ENCODE data around the gene ID2. TPM values are rescaled to one million over a fixed set of nuclear protein-coding genes. Genes with fewer than 3 reads are reported as not detected.

The ID2 gene
- total and polyA plus RNA-seq, 2 of the 13 experiments (the other 11 are each of a cell fraction or from before 2014, with no cell fraction given) = 214 to 719 TPM

DNA sequence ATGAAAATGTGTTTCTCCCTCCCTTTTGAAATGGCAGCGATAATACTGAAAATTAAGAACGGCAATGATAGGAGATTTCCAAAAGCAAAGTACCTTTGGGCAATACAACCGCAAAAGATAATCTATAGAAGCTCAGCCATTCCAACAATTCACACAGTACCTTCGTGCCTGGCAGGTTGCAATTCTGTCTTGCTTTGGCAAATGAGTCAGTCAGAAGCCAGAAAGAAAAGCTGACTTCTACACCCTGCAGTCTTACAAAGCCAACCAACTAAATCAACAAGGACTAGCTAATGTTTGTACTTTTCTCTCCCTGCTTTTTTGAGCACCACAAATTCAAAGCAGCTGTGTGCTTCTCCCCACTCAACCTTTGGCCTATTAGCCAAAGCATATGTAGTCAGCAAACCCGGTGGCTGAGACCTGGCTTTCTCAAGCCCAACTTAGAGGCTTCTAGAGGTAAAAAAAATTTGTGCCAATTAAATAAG is 25.7 kb upstream of the ID2 start (continued):
- TF ChIP-seq, protein P1, sequence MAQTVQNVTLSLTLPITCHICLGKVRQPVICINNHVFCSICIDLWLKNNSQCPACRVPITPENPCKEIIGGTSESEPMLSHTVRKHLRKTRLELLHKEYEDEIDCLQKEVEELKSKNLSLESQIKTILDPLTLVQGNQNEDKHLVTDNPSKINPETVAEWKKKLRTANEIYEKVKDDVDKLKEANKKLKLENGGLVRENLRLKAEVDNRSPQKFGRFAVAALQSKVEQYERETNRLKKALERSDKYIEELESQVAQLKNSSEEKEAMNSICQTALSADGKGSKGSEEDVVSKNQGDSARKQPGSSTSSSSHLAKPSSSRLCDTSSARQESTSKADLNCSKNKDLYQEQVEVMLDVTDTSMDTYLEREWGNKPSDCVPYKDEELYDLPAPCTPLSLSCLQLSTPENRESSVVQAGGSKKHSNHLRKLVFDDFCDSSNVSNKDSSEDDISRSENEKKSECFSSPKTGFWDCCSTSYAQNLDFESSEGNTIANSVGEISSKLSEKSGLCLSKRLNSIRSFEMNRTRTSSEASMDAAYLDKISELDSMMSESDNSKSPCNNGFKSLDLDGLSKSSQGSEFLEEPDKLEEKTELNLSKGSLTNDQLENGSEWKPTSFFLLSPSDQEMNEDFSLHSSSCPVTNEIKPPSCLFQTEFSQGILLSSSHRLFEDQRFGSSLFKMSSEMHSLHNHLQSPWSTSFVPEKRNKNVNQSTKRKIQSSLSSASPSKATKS (CRISPR knock-in tag; IDR thresholded peaks at IDR 0.05) = no peak
- TF ChIP-seq, protein P2, sequence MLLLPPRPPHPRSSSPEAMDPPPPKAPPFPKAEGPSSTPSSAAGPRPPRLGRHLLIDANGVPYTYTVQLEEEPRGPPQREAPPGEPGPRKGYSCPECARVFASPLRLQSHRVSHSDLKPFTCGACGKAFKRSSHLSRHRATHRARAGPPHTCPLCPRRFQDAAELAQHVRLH (CRISPR knock-in tag; IDR thresholded peaks at IDR 0.05; ENCODE audit: borderline replicate concordance, low read depth) = peak; percentile 57; the same call in 1 of the 2 replicates
- TF ChIP-seq HNF4G (IDR thresholded peaks at IDR 0.05; ENCODE audit: borderline replicate concordance, low read depth, low read length) (peak; percentile 95), HNF4G (CRISPR knock-in tag; IDR thresholded peaks at IDR 0.05; ENCODE audit: borderline replicate concordance, low read depth) (peak; percentile 86; the same call in 1 of the 2 replicates), FOXA1 (IDR thresholded peaks at IDR 0.05) (peak; percentile 64), FOXA1 (CRISPR knock-in tag; IDR thresholded peaks at IDR 0.05) (peak; percentile 96), YEATS2 (CRISPR knock-in tag; IDR thresholded peaks at IDR 0.05; ENCODE audit: borderline replicate concordance) (no peak), ZNF777 (CRISPR knock-in tag; IDR thresholded peaks at IDR 0.05) (no peak), HIVEP1 (CRISPR knock-in tag; IDR thresholded peaks at IDR 0.05) (no peak), CEBPB (IDR thresholded peaks at IDR 0.05; ENCODE audit: borderline replicate concordance, low read depth, low read length) (no peak), ZNF143 (CRISPR knock-in tag; IDR thresholded peaks at IDR 0.05) (no peak), PRMT3 (CRISPR knock-in tag; IDR thresholded peaks at IDR 0.05; ENCODE audit: borderline replicate concordance, low read depth) (no peak), ETV5 (CRISPR knock-in tag; IDR thresholded peaks at IDR 0.05; ENCODE audit: borderline replicate concordance) (peak; percentile 28; the same call in 1 of the 2 replicates), ZFP37 (CRISPR knock-in tag; IDR thresholded peaks at IDR 0.05; ENCODE audit: borderline replicate concordance) (no peak), THAP11 (CRISPR knock-in tag; IDR thresholded peaks at IDR 0.05) (peak; percentile 59; the same call in 1 of the 2 replicates), EZH2 (conservative IDR thresholded peaks at IDR 0.05; ENCODE audit: low read depth, low read length) (no peak), DNMT1 (CRISPR knock-in tag; IDR thresholded peaks at IDR 0.05) (no peak), ZBTB42 (CRISPR knock-in tag; IDR thresholded peaks at IDR 0.05) (no peak), ZNF550 (CRISPR knock-in tag; IDR thresholded peaks at IDR 0.05; ENCODE audit: borderline replicate concordance) (no peak), ZNF326 (CRISPR knock-in tag; IDR thresholded peaks at IDR 0.05; ENCODE audit: borderline replicate concordance) (no peak), FOXK2 (IDR thresholded peaks at IDR 0.05) (no peak), HMGA1 (CRISPR knock-in tag; conservative IDR thresholded peaks at IDR 0.05) (no peak), SSRP1 (CRISPR knock-in tag; IDR thresholded peaks at IDR 0.05) (peak; percentile 83; the same call in 1 of the 2 replicates)
- TF ChIP-seq, protein P3, sequence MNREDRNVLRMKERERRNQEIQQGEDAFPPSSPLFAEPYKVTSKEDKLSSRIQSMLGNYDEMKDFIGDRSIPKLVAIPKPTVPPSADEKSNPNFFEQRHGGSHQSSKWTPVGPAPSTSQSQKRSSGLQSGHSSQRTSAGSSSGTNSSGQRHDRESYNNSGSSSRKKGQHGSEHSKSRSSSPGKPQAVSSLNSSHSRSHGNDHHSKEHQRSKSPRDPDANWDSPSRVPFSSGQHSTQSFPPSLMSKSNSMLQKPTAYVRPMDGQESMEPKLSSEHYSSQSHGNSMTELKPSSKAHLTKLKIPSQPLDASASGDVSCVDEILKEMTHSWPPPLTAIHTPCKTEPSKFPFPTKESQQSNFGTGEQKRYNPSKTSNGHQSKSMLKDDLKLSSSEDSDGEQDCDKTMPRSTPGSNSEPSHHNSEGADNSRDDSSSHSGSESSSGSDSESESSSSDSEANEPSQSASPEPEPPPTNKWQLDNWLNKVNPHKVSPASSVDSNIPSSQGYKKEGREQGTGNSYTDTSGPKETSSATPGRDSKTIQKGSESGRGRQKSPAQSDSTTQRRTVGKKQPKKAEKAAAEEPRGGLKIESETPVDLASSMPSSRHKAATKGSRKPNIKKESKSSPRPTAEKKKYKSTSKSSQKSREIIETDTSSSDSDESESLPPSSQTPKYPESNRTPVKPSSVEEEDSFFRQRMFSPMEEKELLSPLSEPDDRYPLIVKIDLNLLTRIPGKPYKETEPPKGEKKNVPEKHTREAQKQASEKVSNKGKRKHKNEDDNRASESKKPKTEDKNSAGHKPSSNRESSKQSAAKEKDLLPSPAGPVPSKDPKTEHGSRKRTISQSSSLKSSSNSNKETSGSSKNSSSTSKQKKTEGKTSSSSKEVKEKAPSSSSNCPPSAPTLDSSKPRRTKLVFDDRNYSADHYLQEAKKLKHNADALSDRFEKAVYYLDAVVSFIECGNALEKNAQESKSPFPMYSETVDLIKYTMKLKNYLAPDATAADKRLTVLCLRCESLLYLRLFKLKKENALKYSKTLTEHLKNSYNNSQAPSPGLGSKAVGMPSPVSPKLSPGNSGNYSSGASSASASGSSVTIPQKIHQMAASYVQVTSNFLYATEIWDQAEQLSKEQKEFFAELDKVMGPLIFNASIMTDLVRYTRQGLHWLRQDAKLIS (CRISPR knock-in tag; IDR thresholded peaks at IDR 0.05) = no peak
- TF ChIP-seq, protein P4, sequence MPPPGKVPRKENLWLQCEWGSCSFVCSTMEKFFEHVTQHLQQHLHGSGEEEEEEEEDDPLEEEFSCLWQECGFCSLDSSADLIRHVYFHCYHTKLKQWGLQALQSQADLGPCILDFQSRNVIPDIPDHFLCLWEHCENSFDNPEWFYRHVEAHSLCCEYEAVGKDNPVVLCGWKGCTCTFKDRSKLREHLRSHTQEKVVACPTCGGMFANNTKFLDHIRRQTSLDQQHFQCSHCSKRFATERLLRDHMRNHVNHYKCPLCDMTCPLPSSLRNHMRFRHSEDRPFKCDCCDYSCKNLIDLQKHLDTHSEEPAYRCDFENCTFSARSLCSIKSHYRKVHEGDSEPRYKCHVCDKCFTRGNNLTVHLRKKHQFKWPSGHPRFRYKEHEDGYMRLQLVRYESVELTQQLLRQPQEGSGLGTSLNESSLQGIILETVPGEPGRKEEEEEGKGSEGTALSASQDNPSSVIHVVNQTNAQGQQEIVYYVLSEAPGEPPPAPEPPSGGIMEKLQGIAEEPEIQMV (CRISPR knock-in tag; IDR thresholded peaks at IDR 0.05; ENCODE audit: low read depth) = 0 out of 2 replicates have a peak, but pooled peaks have one; percentile 58

Measured in HepG2 (cell line).